K562 (cell line): ENCODE results near the gene EMID1. TPM values are rescaled to one million over a fixed set of nuclear protein-coding genes. Genes with fewer than 3 reads are reported as not detected.

Source experiments
- ATAC-seq: fragments of 200-7000 bp; cut with Tn5 transposase; 3 replicates; pipeline ENCODE4 v1.9.1; 2020; ENCODE audit warnings: moderate library complexity
- BruUV-seq: library from RNA; stranded (reverse); fragments of 400-500 nt; replicated peaks from 2 replicates; lab custom pipeline; 2021; lab: Mats Ljungman, UMichigan
- CTCF ChIA-PET: fragments of 300-600 bp; formaldehyde crosslinking; extraction: SDS; loops from one replicate; lab custom pipeline; 2021; ENCODE audit warnings: low intra/inter-chr PET ratio; lab: Yijun Ruan, JAX
- POLR2A ChIA-PET: fragments of 300-600, 350-650 bp; sonication (Branson Sonifier 250); formaldehyde crosslinking; extraction: SDS; loops from one replicate; lab custom pipeline; 2021; ENCODE audit warnings: antibody characterized with exemption, inconsistent platforms; lab: Yijun Ruan, JAX
- DNase-seq, 4 experiments: peaks; one replicate each; pipeline versions ENCODE4 v3.0.0 to v3.0.0-alpha.2; 2011 to 2018; ENCODE audit warnings: low spot score in 3 of 4, mixed read lengths in 3 of 4; ENCODE audit errors: extremely low read depth in 1 of 4
- FAIRE-seq: peaks from 2 replicates; lab custom pipeline; 2011; peaks lifted over from hg19 to GRCh38; lab: Jason Lieb, UNC
- H2AFZ ChIP-seq: 2 replicates; pipeline ENCODE4 v1.6.0; 2011; ENCODE audit warnings: low read depth, low read length, control low read depth, inconsistent platforms
- H3K27ac ChIP-seq: fragments of 200-600 bp; 3 replicates; pipeline ENCODE4 v1.8.0; 2011; ENCODE audit warnings: low read depth, mild to moderate bottlenecking, control low read depth, inconsistent platforms, low read length, moderate library complexity, mixed read lengths; ENCODE audit errors: extremely low read depth
- H3K27me3 ChIP-seq, 2 experiments: fragments of 300-600 bp in 1 of 2; 2 replicates in 1 of 2; 3 replicates in 1 of 2; pipeline versions ENCODE4 v1.6.0 to v1.8.0; 2011; ENCODE audit warnings: inconsistent platforms in 2 of 2, low read length in 2 of 2, mild to moderate bottlenecking in 1 of 2, mixed read lengths in 1 of 2, moderate library complexity in 1 of 2; ENCODE audit not compliant: control insufficient read depth in 2 of 2, insufficient read depth in 2 of 2
- H3K36me3 ChIP-seq: fragments of 300-600 bp; 3 replicates; pipeline ENCODE4 v1.8.0; 2011; ENCODE audit warnings: mild to moderate bottlenecking, low read length, inconsistent platforms; ENCODE audit not compliant: control insufficient read depth, insufficient read depth
- H3K4me1 ChIP-seq, 2 experiments: fragments of 200-600 bp in 1 of 2; replicated peaks in 1 of 2; 2 replicates in 1 of 2; 3 replicates in 1 of 2; pipeline versions ENCODE4 v1.5.1 to v1.8.0; 2011; ENCODE audit warnings: inconsistent platforms in 2 of 2, low read length in 2 of 2, mild to moderate bottlenecking in 1 of 2, mixed read lengths in 1 of 2, moderate library complexity in 1 of 2; ENCODE audit not compliant: control insufficient read depth in 2 of 2, insufficient read depth in 2 of 2
- H3K4me2 ChIP-seq: 2 replicates; pipeline ENCODE4 v1.6.1; 2011; ENCODE audit warnings: low read length, control low read depth, inconsistent platforms, mixed read lengths; ENCODE audit not compliant: insufficient read depth
- H3K4me3 ChIP-seq: fragments of 200-600 bp; sonication (generic), shearing (Covaris generic); 2 replicates; pipeline ENCODE4 v1.5.1; 2016; ENCODE audit warnings: control low read depth, inconsistent platforms
- H3K79me2 ChIP-seq: fragments of 200-600 bp; 3 replicates; pipeline ENCODE4 v1.8.0; 2011; ENCODE audit warnings: low read length, inconsistent platforms; ENCODE audit not compliant: control insufficient read depth, insufficient read depth
- H3K9ac ChIP-seq, 2 experiments: 2 replicates each; pipeline versions ENCODE4 v1.6.0 to v1.6.1; 2011; ENCODE audit warnings: low read depth in 2 of 2, low read length in 2 of 2, control low read depth in 1 of 2, inconsistent platforms in 1 of 2, mild to moderate bottlenecking in 1 of 2, mixed read lengths in 1 of 2; ENCODE audit not compliant: insufficient read depth in 1 of 2
- H3K9me1 ChIP-seq: one replicate; pipeline ENCODE4 v1.6.0; 2011; ENCODE audit warnings: inconsistent platforms, mild to moderate bottlenecking, low read length, moderate library complexity; ENCODE audit not compliant: control insufficient read depth, insufficient read depth
- H3K9me3 ChIP-seq: replicated peaks from 2 replicates; pipeline ENCODE4 v1.5.1; 2011; ENCODE audit warnings: low read depth, low read length, inconsistent platforms; ENCODE audit not compliant: control insufficient read depth, insufficient read depth
- H4K20me1 ChIP-seq: replicated peaks from 2 replicates; pipeline ENCODE4 v1.6.1; 2011; ENCODE audit warnings: low read length, inconsistent platforms, mixed read lengths; ENCODE audit not compliant: control insufficient read depth, insufficient read depth
- KDM4B ChIP-seq, 2 experiments: fragments of 450-650 bp in 1 of 2; sonication (generic) in 1 of 2; IDR thresholded peaks; 2 replicates each; pipeline ENCODE4 v1.6.1; 2016 to 2017; ENCODE audit warnings: borderline replicate concordance in 2 of 2, antibody characterized with exemption in 1 of 2, low read depth in 1 of 2, mild to moderate bottlenecking in 1 of 2
- WGBS: fragments of 100-300 bp; shearing (Covaris generic); methylation state at CpG from one replicate; pipeline ENCODE4 v1.1.6; 2016; ENCODE audit warnings: low coverage, mixed read lengths; ENCODE audit not compliant: insufficient coverage; ENCODE audit errors: missing lambda C conversion rate; 5-methylcytosine and 5-hydroxymethylcytosine counted together
- in situ Hi-C: fragments of 300-500 bp; cut with MboI; formaldehyde crosslinking; loops from 4 replicates; pipeline ENCODE4 v1.15.0; 2018; ENCODE audit warnings: inconsistent platforms, mixed read lengths
- intact Hi-C: fragments of 100-400 bp; cut with micrococcal nuclease; formaldehyde crosslinking; loops from 2 replicates; pipeline ENCODE4 v1.14.2; 2022
- polyA plus RNA-seq, 8 experiments: library from polyadenylated mRNA; depleted of rRNA in 4 of 8; stranded (reverse) in 5 of 8; unstranded in 3 of 8; fragments of >200 nt; fragmentation: Nextera tagmentation in 2 of 8; fragmentation: Illumina TruSeq in 1 of 8; extraction: Ambion mirVana in 2 of 8; extraction: Trizol in 1 of 8; gene quantifications; 2 replicates each; pipeline versions ENCODE4 v1.2.1 to v1.2.3, GENCODE V29; 2011 to 2014; ENCODE audit warnings: inconsistent platforms in 1 of 8, missing spikeins in 1 of 8
- total RNA-seq, 7 experiments: library from RNA; depleted of rRNA in 6 of 7; stranded (reverse); fragments of >200 nt in 6 of 7; fragmentation: Illumina TruSeq in 2 of 7; extraction: Trizol in 2 of 7; gene quantifications; 2 replicates each; pipeline versions ENCODE4 v1.2.1 to v1.2.3, GENCODE V29; 2011 to 2021; ENCODE audit warnings: low replicate concordance in 1 of 7
- TF ChIP-seq, protein P1 (sequence below): fragments of 250-450 bp; sonication (Bioruptor Pico); IDR thresholded peaks from 2 replicates; pipeline ENCODE4 v1.5.0; 2021; ENCODE audit warnings: mild to moderate bottlenecking, borderline replicate concordance

The EMID1 gene
- total and polyA plus RNA-seq, 9 of the 15 experiments (the other 6 are each of a cell fraction or from before 2014, with no cell fraction given) = 0.15 to 7.2 (median 2.7) TPM

DNA sequence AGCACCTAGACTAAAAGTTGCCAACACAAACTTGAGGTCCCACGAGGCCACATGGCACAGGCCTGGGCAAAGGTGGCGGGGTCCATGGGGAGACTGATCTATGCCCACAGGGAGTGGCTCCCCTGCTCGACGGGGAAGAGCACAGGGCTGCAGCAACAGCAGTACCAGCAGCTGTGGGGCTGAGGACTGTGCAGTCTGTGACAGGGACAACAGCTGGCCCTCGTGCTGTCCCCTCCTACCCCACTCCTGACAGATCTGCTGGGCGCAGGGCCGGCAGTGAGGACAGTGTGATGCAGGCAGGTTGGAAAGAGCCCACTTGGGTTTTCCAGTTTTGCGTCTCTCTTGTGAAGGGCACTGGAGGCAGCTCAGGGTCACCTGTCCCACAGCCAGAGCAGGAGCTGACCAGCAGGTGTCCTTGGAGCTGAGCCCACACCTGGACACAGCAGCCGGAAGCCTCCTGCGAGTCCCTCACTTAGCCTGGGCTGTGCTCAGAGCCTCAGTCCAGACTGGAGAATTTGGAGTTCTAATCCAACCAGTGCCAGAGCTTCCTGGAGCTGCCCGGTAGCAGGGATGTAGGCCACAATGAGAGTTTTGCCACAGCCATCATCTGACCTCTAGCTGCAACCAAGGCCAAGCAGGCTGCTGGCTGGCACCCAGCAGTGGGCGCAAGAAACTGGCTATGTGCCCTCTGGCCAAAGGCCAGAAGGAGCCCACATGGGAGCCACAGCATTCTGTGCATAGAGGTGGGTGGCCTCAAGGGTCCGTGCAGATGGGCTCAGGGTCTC, 97.2 kb downstream of the EMID1 start:
- H2AFZ ChIP-seq = no peak overlapping the region
- peaks cover 7 to 60% of the 10 kb centered on the region in 2 experiments for H3K4me1 ChIP-seq
- no TSS peak for BruUV-seq
- in situ Hi-C loops (no loop called here), intact Hi-C loops (no loop called here)
- no peaks in the 10 kb centered on the region for H3K9me1 ChIP-seq
- peak overlapping the region in 1 of 2 experiments; percentile 3; a peak in 2 of 4 replicates for H3K9ac ChIP-seq
- no peaks in the 10 kb centered on the region; the same call in 1 of the 2 replicates for H4K20me1 ChIP-seq
- FAIRE-seq = no peak
- no peak for DNase-seq
- TF ChIP-seq, protein P1, sequence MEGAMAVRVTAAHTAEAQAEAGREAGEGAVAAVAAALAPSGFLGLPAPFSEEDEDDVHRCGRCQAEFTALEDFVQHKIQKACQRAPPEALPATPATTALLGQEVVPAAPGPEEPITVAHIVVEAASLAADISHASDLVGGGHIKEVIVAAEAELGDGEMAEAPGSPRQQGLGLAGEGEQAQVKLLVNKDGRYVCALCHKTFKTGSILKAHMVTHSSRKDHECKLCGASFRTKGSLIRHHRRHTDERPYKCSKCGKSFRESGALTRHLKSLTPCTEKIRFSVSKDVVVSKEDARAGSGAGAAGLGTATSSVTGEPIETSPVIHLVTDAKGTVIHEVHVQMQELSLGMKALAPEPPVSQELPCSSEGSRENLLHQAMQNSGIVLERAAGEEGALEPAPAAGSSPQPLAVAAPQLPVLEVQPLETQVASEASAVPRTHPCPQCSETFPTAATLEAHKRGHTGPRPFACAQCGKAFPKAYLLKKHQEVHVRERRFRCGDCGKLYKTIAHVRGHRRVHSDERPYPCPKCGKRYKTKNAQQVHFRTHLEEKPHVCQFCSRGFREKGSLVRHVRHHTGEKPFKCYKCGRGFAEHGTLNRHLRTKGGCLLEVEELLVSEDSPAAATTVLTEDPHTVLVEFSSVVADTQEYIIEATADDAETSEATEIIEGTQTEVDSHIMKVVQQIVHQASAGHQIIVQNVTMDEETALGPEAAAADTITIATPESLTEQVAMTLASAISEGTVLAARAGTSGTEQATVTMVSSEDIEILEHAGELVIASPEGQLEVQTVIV (CRISPR knock-in tag) = no peak
- TF ChIP-seq KDM4B (IDR thresholded peaks at IDR 0.05; ENCODE audit: borderline replicate concordance in 2 of 2, low read depth in 1 of 2) = 0 out of 4 replicates have a peak, but pooled peaks of 1 of the 2 experiments have one; percentile 4
- no peak for ATAC-seq
- H3K9me3 ChIP-seq = no peaks in the 10 kb centered on the region
- WGBS = 25% methylated on average over 5 of the region's 13 CpGs
- peaks cover 26% of the 10 kb centered on the region; the same call in 2 of the 3 replicates for H3K36me3 ChIP-seq
- CTCF ChIA-PET = no interaction called here
- H3K27ac ChIP-seq = peak overlapping the region; percentile 55; the same call in 2 of the 3 replicates
- peaks cover 9% of the 10 kb centered on the region for H3K79me2 ChIP-seq
- H3K4me2 ChIP-seq = no peak overlapping the region
- POLR2A ChIA-PET = interaction anchor here (0.6 to 2.1 kb wide), 7 partner anchors 9 to 35 kb away, joined by 3 to 10 read pairs (median 6); partner anchors contain the start of genes EWSR1 and RHBDD3
- no peak overlapping the region for H3K4me3 ChIP-seq
- no peaks in the 10 kb centered on the region for H3K27me3 ChIP-seq
